HepG2 (cell line): Measurements from ENCODE around the gene EMC9. TPM values are rescaled to one million over a fixed set of nuclear protein-coding genes. Genes with fewer than 3 reads are reported as not detected.

Experiments used
- AKAP8 ChIP-seq: sonication (generic); formaldehyde crosslinking; IDR thresholded peaks from 2 replicates; pipeline ENCODE4 v1.5.1; 2020; ENCODE audit warnings: mild to moderate bottlenecking, missing genetic modification reagents
- CC2D1A ChIP-seq: sonication (generic); formaldehyde crosslinking; IDR thresholded peaks from 2 replicates; pipeline ENCODE4 v1.8.1; 2023; ENCODE audit warnings: mild to moderate bottlenecking, missing genetic modification reagents
- ETS1 ChIP-seq: sonication (generic); formaldehyde crosslinking; IDR thresholded peaks from 2 replicates; pipeline ENCODE4 v1.4.0; 2020; ENCODE audit warnings: missing genetic modification reagents
- FOXK1 ChIP-seq: sonication (generic); formaldehyde crosslinking; IDR thresholded peaks from 2 replicates; pipeline ENCODE4 v1.4.0; 2020; ENCODE audit warnings: low read depth, missing genetic modification reagents, borderline replicate concordance
- HDAC6 ChIP-seq: fragments of 200-600 bp; sonication (generic); IDR thresholded peaks from 2 replicates; pipeline ENCODE4 v1.7.0; 2017; ENCODE audit warnings: mild to moderate bottlenecking, antibody characterized with exemption, low read length, low read depth
- HNRNPL ChIP-seq: fragments of 200-400 bp; formaldehyde crosslinking; IDR thresholded peaks from 2 replicates; pipeline ENCODE4 v1.6.1; 2017; ENCODE audit warnings: mild to moderate bottlenecking, low read depth, low read length
- PITX1 ChIP-seq: sonication (generic); formaldehyde crosslinking; IDR thresholded peaks from 2 replicates; pipeline ENCODE4 v1.5.1; 2020; ENCODE audit warnings: mild to moderate bottlenecking, missing genetic modification reagents
- SKI ChIP-seq: fragments of 450-650 bp; IDR thresholded peaks from one replicate; pipeline ENCODE4 v1.6.1; 2018; ENCODE audit warnings: mild to moderate bottlenecking; ENCODE audit not compliant: partially characterized antibody
- SPEN ChIP-seq: sonication (generic); formaldehyde crosslinking; IDR thresholded peaks from 2 replicates; pipeline ENCODE4 v1.5.1; 2020; ENCODE audit warnings: low read depth, mild to moderate bottlenecking, missing genetic modification reagents
- WIZ ChIP-seq: sonication (generic); formaldehyde crosslinking; IDR thresholded peaks from 2 replicates; pipeline ENCODE4 v1.5.1; 2020; ENCODE audit warnings: mild to moderate bottlenecking, missing genetic modification reagents
- YEATS4 ChIP-seq: sonication (generic); formaldehyde crosslinking; IDR thresholded peaks from 2 replicates; pipeline ENCODE4 v1.4.0; 2020; ENCODE audit warnings: missing genetic modification reagents, borderline replicate concordance
- ZC3H4 ChIP-seq: sonication (generic); formaldehyde crosslinking; IDR thresholded peaks from 2 replicates; pipeline ENCODE4 v1.4.0; 2020; ENCODE audit warnings: missing genetic modification reagents, borderline replicate concordance
- ZNF20 ChIP-seq: sonication (generic); formaldehyde crosslinking; IDR thresholded peaks from 2 replicates; pipeline ENCODE4 v1.4.0; 2020; ENCODE audit warnings: mild to moderate bottlenecking, moderate library complexity, missing genetic modification reagents
- ZNF331 ChIP-seq: sonication (generic); formaldehyde crosslinking; IDR thresholded peaks from 2 replicates; pipeline ENCODE4 v1.4.0; 2020; ENCODE audit warnings: missing genetic modification reagents
- ZNF343 ChIP-seq: sonication (generic); formaldehyde crosslinking; IDR thresholded peaks from 2 replicates; pipeline ENCODE4 v1.4.0; 2020; ENCODE audit warnings: mild to moderate bottlenecking, missing genetic modification reagents
- ZNF431 ChIP-seq: sonication (generic); formaldehyde crosslinking; IDR thresholded peaks from 2 replicates; pipeline ENCODE4 v1.9.0; 2022; ENCODE audit warnings: missing genetic modification reagents, low read depth, mild to moderate bottlenecking, borderline replicate concordance
- ZNF567 ChIP-seq: sonication (generic); formaldehyde crosslinking; IDR thresholded peaks from 2 replicates; pipeline ENCODE4 v1.8.1; 2023; ENCODE audit warnings: mild to moderate bottlenecking, missing genetic modification reagents, borderline replicate concordance
- ZNF660 ChIP-seq: sonication (generic); formaldehyde crosslinking; IDR thresholded peaks from 2 replicates; pipeline ENCODE4 v1.5.1; 2020; ENCODE audit warnings: mild to moderate bottlenecking, low read depth, missing genetic modification reagents, borderline replicate concordance
- ZNF713 ChIP-seq: sonication (generic); formaldehyde crosslinking; IDR thresholded peaks from 2 replicates; pipeline ENCODE4 v1.4.0; 2020; ENCODE audit warnings: mild to moderate bottlenecking, missing genetic modification reagents
- ZSCAN29 ChIP-seq: sonication (generic); formaldehyde crosslinking; conservative IDR thresholded peaks from 2 replicates; pipeline ENCODE4 v1.4.0; 2020; ENCODE audit warnings: mild to moderate bottlenecking, missing genetic modification reagents
- polyA plus RNA-seq, 8 experiments: library from polyadenylated mRNA; depleted of rRNA in 3 of 8; stranded (reverse) in 7 of 8; unstranded in 1 of 8; fragments of >200 nt; fragmentation: Illumina TruSeq in 4 of 8; extraction: Trizol in 4 of 8; gene quantifications; 2 replicates each; pipeline versions ENCODE4 v1.2.1 to v1.2.3, GENCODE V29; 2011 to 2016; ENCODE audit warnings: low read depth in 4 of 8, missing spikeins in 1 of 8, mixed read lengths in 1 of 8; ENCODE audit not compliant: insufficient read depth in 1 of 8
- total RNA-seq, 5 experiments: library from RNA; depleted of rRNA; stranded (reverse); fragments of >200 nt; fragmentation: Illumina TruSeq; extraction: Trizol; gene quantifications; 2 replicates each; pipeline ENCODE4 v1.2.3, GENCODE V29; 2016; ENCODE audit warnings: low read depth in 1 of 5
- TF ChIP-seq, protein P1 (sequence below): sonication (generic); formaldehyde crosslinking; IDR thresholded peaks from 2 replicates; pipeline ENCODE4 v1.5.0; 2020; ENCODE audit warnings: mild to moderate bottlenecking, missing genetic modification reagents
- TF ChIP-seq, protein P2 (sequence below): sonication (generic); formaldehyde crosslinking; conservative IDR thresholded peaks from 2 replicates; pipeline ENCODE4 v1.4.0; 2020; ENCODE audit warnings: missing genetic modification reagents
- TF ChIP-seq, protein P3 (sequence below): sonication (generic); formaldehyde crosslinking; IDR thresholded peaks from 2 replicates; pipeline ENCODE4 v1.4.0; 2020; ENCODE audit warnings: missing genetic modification reagents, borderline replicate concordance

The EMC9 gene
- total and polyA plus RNA-seq, 2 of the 13 experiments (the other 11 are each of a cell fraction or from before 2014, with no cell fraction given): 60.5 to 78.7 TPM

DNA sequence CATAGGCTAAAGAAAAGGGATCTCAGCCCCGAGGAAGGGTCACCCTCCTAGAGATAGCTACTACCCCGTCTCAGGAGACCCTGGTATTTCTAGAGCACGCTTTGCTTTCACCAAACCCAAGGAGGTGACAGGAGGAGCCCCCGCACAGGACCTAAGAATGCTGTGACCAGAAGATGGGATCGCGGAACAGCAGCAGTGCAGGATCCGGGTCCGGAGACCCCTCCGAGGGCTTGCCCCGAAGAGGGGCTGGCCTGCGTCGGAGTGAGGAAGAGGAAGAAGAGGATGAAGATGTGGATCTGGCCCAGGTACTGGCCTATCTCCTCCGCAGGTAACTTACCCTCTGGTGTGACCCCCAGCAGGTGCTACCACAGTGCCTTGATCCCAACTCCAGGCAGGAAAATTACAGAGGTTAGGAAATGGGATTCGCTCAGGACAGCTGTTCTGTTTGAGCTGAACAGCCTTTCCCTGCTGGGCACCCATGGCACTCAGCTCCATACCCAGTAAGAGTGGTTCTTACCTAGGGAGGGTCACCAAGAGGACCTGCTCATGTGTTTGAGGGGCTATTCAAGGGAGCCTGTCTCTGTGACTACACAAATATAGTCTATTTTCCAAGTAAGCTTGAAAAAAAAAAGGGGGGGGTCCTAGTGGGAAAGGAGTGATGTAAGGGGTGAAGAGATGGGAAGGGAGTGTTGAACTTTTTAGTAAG is 25.8 kb downstream of the EMC9 start (continued):
- 0 out of 2 replicates have a peak, but pooled peaks have one; percentile 81 for TF ChIP-seq CC2D1A
- peak; percentile 81 for TF ChIP-seq ZNF567 (CRISPR knock-in tag)
- no peak for TF ChIP-seq SPEN (CRISPR knock-in tag)
- TF ChIP-seq ZNF660 (CRISPR knock-in tag): no peak; the same call in 1 of the 2 replicates
- TF ChIP-seq, protein P1, sequence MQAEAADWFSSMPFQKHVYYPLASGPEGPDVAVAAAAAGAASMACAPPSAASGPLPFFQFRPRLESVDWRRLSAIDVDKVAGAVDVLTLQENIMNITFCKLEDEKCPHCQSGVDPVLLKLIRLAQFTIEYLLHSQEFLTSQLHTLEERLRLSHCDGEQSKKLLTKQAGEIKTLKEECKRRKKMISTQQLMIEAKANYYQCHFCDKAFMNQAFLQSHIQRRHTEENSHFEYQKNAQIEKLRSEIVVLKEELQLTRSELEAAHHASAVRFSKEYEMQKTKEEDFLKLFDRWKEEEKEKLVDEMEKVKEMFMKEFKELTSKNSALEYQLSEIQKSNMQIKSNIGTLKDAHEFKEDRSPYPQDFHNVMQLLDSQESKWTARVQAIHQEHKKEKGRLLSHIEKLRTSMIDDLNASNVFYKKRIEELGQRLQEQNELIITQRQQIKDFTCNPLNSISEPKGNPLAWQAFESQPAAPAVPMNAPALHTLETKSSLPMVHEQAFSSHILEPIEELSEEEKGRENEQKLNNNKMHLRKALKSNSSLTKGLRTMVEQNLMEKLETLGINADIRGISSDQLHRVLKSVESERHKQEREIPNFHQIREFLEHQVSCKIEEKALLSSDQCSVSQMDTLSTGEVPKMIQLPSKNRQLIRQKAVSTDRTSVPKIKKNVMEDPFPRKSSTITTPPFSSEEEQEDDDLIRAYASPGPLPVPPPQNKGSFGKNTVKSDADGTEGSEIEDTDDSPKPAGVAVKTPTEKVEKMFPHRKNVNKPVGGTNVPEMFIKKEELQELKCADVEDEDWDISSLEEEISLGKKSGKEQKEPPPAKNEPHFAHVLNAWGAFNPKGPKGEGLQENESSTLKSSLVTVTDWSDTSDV (CRISPR knock-in tag): no peak
- TF ChIP-seq ZNF20: no peak
- no peak for TF ChIP-seq ETS1 (CRISPR knock-in tag)
- no peak for TF ChIP-seq ZNF331 (CRISPR knock-in tag)
- no peak; the same call in 1 of the 2 replicates for TF ChIP-seq ZNF343 (CRISPR knock-in tag)
- TF ChIP-seq ZNF713 (CRISPR knock-in tag): 0 out of 2 replicates have a peak, but pooled peaks have one; percentile 64
- 0 out of 2 replicates have a peak, but pooled peaks have one; percentile 35 for TF ChIP-seq ZC3H4 (CRISPR knock-in tag)
- TF ChIP-seq YEATS4 (CRISPR knock-in tag): no peak
- no peak; the same call in 1 of the 2 replicates for TF ChIP-seq ZSCAN29 (CRISPR knock-in tag)
- TF ChIP-seq, protein P2, sequence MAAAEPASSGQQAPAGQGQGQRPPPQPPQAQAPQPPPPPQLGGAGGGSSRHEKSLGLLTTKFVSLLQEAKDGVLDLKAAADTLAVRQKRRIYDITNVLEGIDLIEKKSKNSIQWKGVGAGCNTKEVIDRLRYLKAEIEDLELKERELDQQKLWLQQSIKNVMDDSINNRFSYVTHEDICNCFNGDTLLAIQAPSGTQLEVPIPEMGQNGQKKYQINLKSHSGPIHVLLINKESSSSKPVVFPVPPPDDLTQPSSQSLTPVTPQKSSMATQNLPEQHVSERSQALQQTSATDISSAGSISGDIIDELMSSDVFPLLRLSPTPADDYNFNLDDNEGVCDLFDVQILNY (CRISPR knock-in tag): no peak
- TF ChIP-seq PITX1 (CRISPR knock-in tag): no peak
- no peak for TF ChIP-seq HDAC6
- TF ChIP-seq, protein P3, sequence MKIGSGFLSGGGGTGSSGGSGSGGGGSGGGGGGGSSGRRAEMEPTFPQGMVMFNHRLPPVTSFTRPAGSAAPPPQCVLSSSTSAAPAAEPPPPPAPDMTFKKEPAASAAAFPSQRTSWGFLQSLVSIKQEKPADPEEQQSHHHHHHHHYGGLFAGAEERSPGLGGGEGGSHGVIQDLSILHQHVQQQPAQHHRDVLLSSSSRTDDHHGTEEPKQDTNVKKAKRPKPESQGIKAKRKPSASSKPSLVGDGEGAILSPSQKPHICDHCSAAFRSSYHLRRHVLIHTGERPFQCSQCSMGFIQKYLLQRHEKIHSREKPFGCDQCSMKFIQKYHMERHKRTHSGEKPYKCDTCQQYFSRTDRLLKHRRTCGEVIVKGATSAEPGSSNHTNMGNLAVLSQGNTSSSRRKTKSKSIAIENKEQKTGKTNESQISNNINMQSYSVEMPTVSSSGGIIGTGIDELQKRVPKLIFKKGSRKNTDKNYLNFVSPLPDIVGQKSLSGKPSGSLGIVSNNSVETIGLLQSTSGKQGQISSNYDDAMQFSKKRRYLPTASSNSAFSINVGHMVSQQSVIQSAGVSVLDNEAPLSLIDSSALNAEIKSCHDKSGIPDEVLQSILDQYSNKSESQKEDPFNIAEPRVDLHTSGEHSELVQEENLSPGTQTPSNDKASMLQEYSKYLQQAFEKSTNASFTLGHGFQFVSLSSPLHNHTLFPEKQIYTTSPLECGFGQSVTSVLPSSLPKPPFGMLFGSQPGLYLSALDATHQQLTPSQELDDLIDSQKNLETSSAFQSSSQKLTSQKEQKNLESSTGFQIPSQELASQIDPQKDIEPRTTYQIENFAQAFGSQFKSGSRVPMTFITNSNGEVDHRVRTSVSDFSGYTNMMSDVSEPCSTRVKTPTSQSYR: no peak
- no peak for TF ChIP-seq AKAP8 (CRISPR knock-in tag)
- no peak for TF ChIP-seq SKI
- no peak for TF ChIP-seq HNRNPL
- TF ChIP-seq ZNF431 (CRISPR knock-in tag): no peak
- TF ChIP-seq FOXK1: no peak
- TF ChIP-seq WIZ (CRISPR knock-in tag): no peak
